Mesothelial cell of epicardium (in vitro differentiated cells): ENCODE measurements around the gene FRS3. TPM values are rescaled to one million over a fixed set of nuclear protein-coding genes. Genes with fewer than 3 reads are reported as not detected.
"Not testable (repeated sequence)": the region's sequence is repeated elsewhere in the genome, so short reads cannot be mapped to it uniquely, and the experiment has no call there.

ENCODE experiments used
- DNase-seq, 2 experiments: peaks; one replicate each; pipeline ENCODE4 v3.0.0; 2021; ENCODE audit warnings: low spot score in 2 of 2; ENCODE audit not compliant: unreplicated experiment in 2 of 2
- H3K27ac Mint-ChIP-seq: 2 replicates; pipeline ENCODE4 v1.8.0; 2021; ENCODE audit warnings: mixed read lengths
- H3K27me3 Mint-ChIP-seq: 2 replicates; pipeline ENCODE4 v1.8.0; 2021; ENCODE audit warnings: low read depth, mixed read lengths
- H3K36me3 Mint-ChIP-seq: 2 replicates; pipeline ENCODE4 v1.8.0; 2021; ENCODE audit warnings: mixed read lengths
- H3K4me1 Mint-ChIP-seq: 2 replicates; pipeline ENCODE4 v1.8.0; 2021; ENCODE audit warnings: mixed read lengths
- H3K4me3 Mint-ChIP-seq: 2 replicates; pipeline ENCODE4 v1.8.0; 2021; ENCODE audit warnings: mild to moderate bottlenecking, moderate library complexity, mixed read lengths
- H3K9me3 Mint-ChIP-seq: 2 replicates; pipeline ENCODE4 v1.8.0; 2021; ENCODE audit warnings: mixed read lengths
- CTCF ChIP-seq: fragments of 200-600 bp; sonication (generic); IDR thresholded peaks from one replicate; pipeline ENCODE4 v1.5.0; 2021; ENCODE audit warnings: antibody characterized with exemption; ENCODE audit not compliant: unreplicated experiment
- total RNA-seq: library from RNA; stranded (reverse); gene quantifications from 3 replicates; pipeline ENCODE4 v1.2.1, GENCODE V29; 2021

Gene FRS3
- total RNA-seq, 1 donor from 2014 or later: 6.8 TPM

- Mint-ChIP-seq H3K9me3 (no peaks in the 10 kb centered on the region), H3K4me1 (peaks cover 25% of the 10 kb centered on the region), H3K27ac (no peak overlapping the region), H3K4me3 (no peak overlapping the region), H3K27me3 (peaks cover 28% of the 10 kb centered on the region), H3K36me3 (peaks cover 16% of the 10 kb centered on the region)
- no peak for DNase-seq
- TF ChIP-seq CTCF: no peak
Observed at GRCh38 chr6:41769376-41769775, 10.3 kb downstream of the FRS3 start.

- TF ChIP-seq CTCF: no peak
- H3K36me3 Mint-ChIP-seq: peaks cover 13% of the 10 kb centered on the region
- H3K27me3 Mint-ChIP-seq: peaks cover 34% of the 10 kb centered on the region
- H3K4me3 Mint-ChIP-seq: no peak overlapping the region
- H3K4me1 Mint-ChIP-seq: peaks cover 25% of the 10 kb centered on the region
- H3K9me3 Mint-ChIP-seq: no peaks in the 10 kb centered on the region
- no peak for DNase-seq
- peak overlapping the region; percentile 30 for H3K27ac Mint-ChIP-seq
Observed at GRCh38 chr6:41768545-41769308, 11.0 kb downstream of the FRS3 start.

- TF ChIP-seq CTCF: no peak
- peaks cover 42% of the 10 kb centered on the region for H3K27me3 Mint-ChIP-seq
- H3K4me3 Mint-ChIP-seq: no peak overlapping the region
- DNase-seq: peak in 1 of 2 experiments; percentile 69
- H3K27ac Mint-ChIP-seq: peak overlapping the region; percentile 66
- H3K4me1 Mint-ChIP-seq: peaks cover 30% of the 10 kb centered on the region
- H3K36me3 Mint-ChIP-seq: peaks cover 8% of the 10 kb centered on the region
- no peaks in the 10 kb centered on the region for H3K9me3 Mint-ChIP-seq
Observed at GRCh38 chr6:41767112-41767833, 12.4 kb downstream of the FRS3 start.

- peaks cover 47% of the 10 kb centered on the region for H3K27me3 Mint-ChIP-seq
- H3K27ac Mint-ChIP-seq, H3K4me3 Mint-ChIP-seq, H3K9me3 Mint-ChIP-seq, H3K36me3 Mint-ChIP-seq, DNase-seq: not testable (repeated sequence)
- peaks cover 30% of the 10 kb centered on the region for H3K4me1 Mint-ChIP-seq
Observed at GRCh38 chr6:41766043-41766664, 13.5 kb downstream of the FRS3 start.

- H3K27ac Mint-ChIP-seq: no peak overlapping the region
- H3K4me3 Mint-ChIP-seq: no peak overlapping the region
- H3K36me3 Mint-ChIP-seq: no peaks in the 10 kb centered on the region
- no peak for TF ChIP-seq CTCF
- H3K4me1 Mint-ChIP-seq: peaks cover 29% of the 10 kb centered on the region
- no peaks in the 10 kb centered on the region for H3K9me3 Mint-ChIP-seq
- peaks cover 55% of the 10 kb centered on the region for H3K27me3 Mint-ChIP-seq
- no peak for DNase-seq
Observed at GRCh38 chr6:41763470-41763869, 16.2 kb downstream of the FRS3 start.
